Breast epithelium (tissue), 4 donors: ENCODE data around the gene USP12. TPM values are rescaled to one million over a fixed set of nuclear protein-coding genes. Genes with fewer than 3 reads are reported as not detected.
A peak's percentile ranks its signal among the peaks of the same experiment; 100 is the strongest.

Experiments
- DNase-seq, 2 donors: peaks; one replicate each; pipeline ENCODE4 v3.0.0-alpha.2; 2019; ENCODE audit warnings: low spot score in 2 of 2
- H3K27ac ChIP-seq, 2 donors: fragments of 200-600 bp; sonication (generic) in 1 of 2; one replicate each; pipeline ENCODE4 v1.5.1; 2016 to 2019; ENCODE audit warnings: mild to moderate bottlenecking in 1 of 2
- H3K27me3 ChIP-seq, 2 donors: fragments of 200-600 bp; sonication (generic) in 1 of 2; one replicate each; pipeline versions ENCODE4 v1.5.1 to v1.6.0; 2017 to 2019; ENCODE audit warnings: control low read depth in 1 of 2, mild to moderate bottlenecking in 1 of 2
- H3K36me3 ChIP-seq: fragments of 200-600 bp; one replicate; pipeline ENCODE4 v1.5.1; 2019
- H3K4me1 ChIP-seq, 2 donors: fragments of 200-600 bp; sonication (generic); one replicate each; pipeline ENCODE4 v1.5.1; 2016 to 2019; ENCODE audit warnings: control low read depth in 1 of 2
- H3K4me3 ChIP-seq, 3 donors: fragments of 200-600 bp; sonication (generic); 1 replicate in 2 of 3; 2 replicates in 1 of 3; pipeline ENCODE4 v1.5.1; 2016 to 2019; ENCODE audit warnings: mild to moderate bottlenecking in 3 of 3, moderate library complexity in 2 of 3
- H3K9me3 ChIP-seq, 2 donors: fragments of 200-600 bp; sonication (generic) in 1 of 2; one replicate each; pipeline ENCODE4 v1.5.1; 2016 to 2019; ENCODE audit warnings: control low read depth in 1 of 2
- CTCF ChIP-seq, 3 donors: fragments of 450-650 bp; IDR thresholded peaks; one replicate each; pipeline ENCODE4 v1.5.1; 2016 to 2017; ENCODE audit warnings: antibody characterized with exemption in 3 of 3, mild to moderate bottlenecking in 3 of 3, moderate library complexity in 3 of 3
- POLR2A ChIP-seq: fragments of 450-650 bp; IDR thresholded peaks from one replicate; pipeline ENCODE4 v1.6.1; 2016; ENCODE audit warnings: antibody characterized with exemption, mild to moderate bottlenecking, moderate library complexity
- POLR2AphosphoS5 ChIP-seq, 3 donors: sonication (generic); formaldehyde crosslinking; IDR thresholded peaks; one replicate each; pipeline ENCODE4 v1.6.1; 2017; ENCODE audit warnings: antibody characterized with exemption in 3 of 3
- intact Hi-C: fragments of 100-400 bp; cut with DNase I; formaldehyde crosslinking; loops from one replicate; pipeline ENCODE4 v1.15.1; 2023; ENCODE audit warnings: low total_unique reads
- total RNA-seq, 3 donors: library from RNA; depleted of rRNA; stranded (reverse); fragments of >200 nt; gene quantifications; one replicate each; pipeline ENCODE4 v1.1.0, GENCODE V29; 2016

The USP12 gene
- total RNA-seq, 3 donors from 2014 or later = 21.0 to 33.4 (median 21.0) TPM

- no peak overlapping the region for H3K27ac ChIP-seq
- no peak for TF ChIP-seq CTCF (IDR thresholded peaks at IDR 0.05)
- no peak for TF ChIP-seq POLR2A
- TF ChIP-seq POLR2AphosphoS5 (IDR thresholded peaks at IDR 0.05) = no peak
- DNase-seq = no peak
- H3K4me3 ChIP-seq = no peak overlapping the region
- no peaks in the 10 kb centered on the region for H3K9me3 ChIP-seq
- peaks cover 0 to 4% of the 10 kb centered on the region in 2 donors for H3K4me1 ChIP-seq
- no peaks in the 10 kb centered on the region for H3K27me3 ChIP-seq
- intact Hi-C loops = loop anchor here (10.0 kb wide), 1 partner anchor 100 kb away; the partner anchor contains the start of gene RASL11A
- no peaks in the 10 kb centered on the region for H3K36me3 ChIP-seq
These were observed 3.3 kb upstream of the USP12 start for GRCh38 chr13:27174766-27175455.

- Histone ChIP-seq H3K27me3 (no peaks in the 10 kb centered on the region), H3K9me3 (no peaks in the 10 kb centered on the region), H3K4me3 (peak overlapping the region; percentile 80 to 99 (median 85)), H3K27ac (peak overlapping the region; percentile 94 to 98), H3K36me3 (no peaks in the 10 kb centered on the region), H3K4me1 (peaks cover 0 to 14% of the 10 kb centered on the region in 2 donors)
- intact Hi-C loops = loop anchor here (10.0 kb wide), 1 partner anchor 102 kb away; the partner anchor contains the start of gene RASL11A
- DNase-seq = no peak
- no peak for TF ChIP-seq POLR2AphosphoS5 (IDR thresholded peaks at IDR 0.05)
- TF ChIP-seq POLR2A = no peak
- TF ChIP-seq CTCF (IDR thresholded peaks at IDR 0.05) = no peak
These were observed 858 bp upstream of the USP12 start for GRCh38 chr13:27172495-27172842.

- DNase-seq = peak; percentile 85 to 87
- Histone ChIP-seq H3K36me3 (no peaks in the 10 kb centered on the region), H3K4me3 (peak overlapping the region; percentile 80 to 99 (median 85)), H3K27me3 (no peaks in the 10 kb centered on the region), H3K9me3 (no peaks in the 10 kb centered on the region), H3K27ac (peak overlapping the region; percentile 94 to 98), H3K4me1 (peaks cover 0 to 14% of the 10 kb centered on the region in 2 donors)
- no peak for TF ChIP-seq POLR2A
- peak in 1 of 3 donors; percentile 60 for TF ChIP-seq POLR2AphosphoS5 (IDR thresholded peaks at IDR 0.05)
- TF ChIP-seq CTCF (IDR thresholded peaks at IDR 0.05) = no peak
- intact Hi-C loops = loop anchor here (10.0 kb wide), 1 partner anchor 103 kb away; the partner anchor contains the start of gene RASL11A
These were observed 350 bp upstream of the USP12 start for GRCh38 chr13:27171827-27172494.

- peaks cover 0 to 14% of the 10 kb centered on the region in 2 donors for H3K4me1 ChIP-seq
- DNase-seq = no peak
- TF ChIP-seq POLR2AphosphoS5 (IDR thresholded peaks at IDR 0.05) = peak in 1 of 3 donors; percentile 28
- TF ChIP-seq POLR2A = no peak
- H3K27ac ChIP-seq = peak overlapping the region; percentile 94 to 98
- no peaks in the 10 kb centered on the region for H3K36me3 ChIP-seq
- H3K27me3 ChIP-seq = no peaks in the 10 kb centered on the region
- peak overlapping the region; percentile 80 to 99 (median 85) for H3K4me3 ChIP-seq
- intact Hi-C loops = loop anchor here (10.0 kb wide), 1 partner anchor 104 kb away; the partner anchor contains the start of gene RASL11A
- H3K9me3 ChIP-seq = no peaks in the 10 kb centered on the region
These were observed 931 bp downstream of the USP12 start for GRCh38 chr13:27170516-27171243.

- TF ChIP-seq POLR2AphosphoS5 (IDR thresholded peaks at IDR 0.05) (no peak), POLR2A (no peak), CTCF (IDR thresholded peaks at IDR 0.05) (no peak)
- Histone ChIP-seq H3K36me3 (no peaks in the 10 kb centered on the region), H3K27ac (peak overlapping the region; percentile 94 to 98), H3K9me3 (no peaks in the 10 kb centered on the region), H3K4me3 (peak overlapping the region; percentile 80 to 99 (median 85)), H3K27me3 (no peaks in the 10 kb centered on the region), H3K4me1 (peaks cover 0 to 14% of the 10 kb centered on the region in 2 donors)
- intact Hi-C loops = loop anchor here (10.0 kb wide), 1 partner anchor 105 kb away; the partner anchor contains the start of gene RASL11A
- no peak for DNase-seq
These were observed 1.4 kb downstream of the USP12 start for GRCh38 chr13:27170221-27170515.
